ENCODE data around the gene C16orf90. TPM values are rescaled to one million over a fixed set of nuclear protein-coding genes. Genes with fewer than 3 reads are reported as not detected.

Gene C16orf90
- total RNA-seq, 1 experiment from 2014 or later: not detected

DNA sequence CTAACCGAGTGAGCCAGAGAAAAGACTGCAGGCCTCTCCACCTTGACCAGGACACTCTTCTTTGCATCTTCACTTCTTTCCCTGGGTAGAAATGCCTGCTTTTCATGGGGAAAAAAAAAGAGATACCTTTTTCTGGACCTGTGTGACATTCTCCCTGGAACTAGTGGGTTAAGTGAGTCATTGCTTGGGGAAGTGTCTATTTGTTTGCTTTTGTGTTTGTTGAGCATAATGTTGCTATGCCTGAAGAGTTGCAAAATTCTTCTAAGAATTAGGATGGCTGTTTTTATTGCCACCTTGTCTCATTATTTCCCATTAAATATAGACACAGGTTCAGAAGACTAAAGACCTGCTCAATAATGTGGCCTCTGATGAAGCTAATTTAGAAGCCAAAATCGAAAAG lies 24.3 kb upstream of the C16orf90 start:
- Mint-ChIP-seq H3K9me3 (ENCODE audit: unreplicated experiment) (no peaks in the 10 kb centered on the region), H3K4me3 (ENCODE audit: unreplicated experiment) (no peak overlapping the region), H3K36me3 (ENCODE audit: insufficient read depth, unreplicated experiment) (peaks cover 80% of the 10 kb centered on the region), H3K27ac (ENCODE audit: low read depth, unreplicated experiment) (no peak overlapping the region), H3K4me1 (ENCODE audit: insufficient read depth, unreplicated experiment) (no peaks in the 10 kb centered on the region), H3K27me3 (ENCODE audit: insufficient read depth, unreplicated experiment) (no peaks in the 10 kb centered on the region)
- BruUV-seq (replicated peaks): no TSS peak
- no peak for DNase-seq (ENCODE audit: unreplicated experiment)
- POLR2A ChIA-PET: interaction anchor here (0.7 kb wide), 1 partner anchor 365 kb away, joined by 3 read pairs; no protein-coding TSS in a partner anchor
- intact Hi-C loops (cut with micrococcal nuclease): no loop called here
- CTCF ChIA-PET: interaction anchor here (0.5 kb wide), 1 partner anchor 12 kb away, joined by 3 read pairs; no protein-coding TSS in a partner anchor
- TF ChIP-seq, protein P1, sequence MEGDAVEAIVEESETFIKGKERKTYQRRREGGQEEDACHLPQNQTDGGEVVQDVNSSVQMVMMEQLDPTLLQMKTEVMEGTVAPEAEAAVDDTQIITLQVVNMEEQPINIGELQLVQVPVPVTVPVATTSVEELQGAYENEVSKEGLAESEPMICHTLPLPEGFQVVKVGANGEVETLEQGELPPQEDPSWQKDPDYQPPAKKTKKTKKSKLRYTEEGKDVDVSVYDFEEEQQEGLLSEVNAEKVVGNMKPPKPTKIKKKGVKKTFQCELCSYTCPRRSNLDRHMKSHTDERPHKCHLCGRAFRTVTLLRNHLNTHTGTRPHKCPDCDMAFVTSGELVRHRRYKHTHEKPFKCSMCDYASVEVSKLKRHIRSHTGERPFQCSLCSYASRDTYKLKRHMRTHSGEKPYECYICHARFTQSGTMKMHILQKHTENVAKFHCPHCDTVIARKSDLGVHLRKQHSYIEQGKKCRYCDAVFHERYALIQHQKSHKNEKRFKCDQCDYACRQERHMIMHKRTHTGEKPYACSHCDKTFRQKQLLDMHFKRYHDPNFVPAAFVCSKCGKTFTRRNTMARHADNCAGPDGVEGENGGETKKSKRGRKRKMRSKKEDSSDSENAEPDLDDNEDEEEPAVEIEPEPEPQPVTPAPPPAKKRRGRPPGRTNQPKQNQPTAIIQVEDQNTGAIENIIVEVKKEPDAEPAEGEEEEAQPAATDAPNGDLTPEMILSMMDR (IDR thresholded peaks at IDR 0.05; ENCODE audit: unreplicated experiment): no peak

DNA sequence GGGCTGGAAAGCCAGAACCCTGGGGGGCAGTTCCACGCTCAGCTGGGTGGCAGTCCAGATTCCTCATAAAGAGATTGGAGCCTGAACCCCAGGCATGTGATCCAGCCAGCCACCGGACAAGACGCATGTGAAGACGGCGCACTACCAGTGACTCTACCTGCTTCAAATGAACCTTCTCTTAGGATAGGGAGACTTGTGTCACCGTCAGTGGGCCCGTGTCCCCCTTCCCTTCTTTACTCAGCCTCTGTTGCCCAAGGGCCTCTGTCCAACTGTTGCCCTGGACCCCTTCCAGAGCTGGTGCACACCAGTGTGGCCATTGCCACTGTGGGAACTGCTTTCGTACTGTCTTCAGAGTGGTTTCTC lies 23.7 kb upstream of the C16orf90 start:
- Mint-ChIP-seq H3K4me3 (ENCODE audit: unreplicated experiment) (no peak overlapping the region), H3K9me3 (ENCODE audit: unreplicated experiment) (no peaks in the 10 kb centered on the region), H3K27me3 (ENCODE audit: insufficient read depth, unreplicated experiment) (no peaks in the 10 kb centered on the region), H3K27ac (ENCODE audit: low read depth, unreplicated experiment) (no peak overlapping the region), H3K4me1 (ENCODE audit: insufficient read depth, unreplicated experiment) (no peaks in the 10 kb centered on the region), H3K36me3 (ENCODE audit: insufficient read depth, unreplicated experiment) (peaks cover 80% of the 10 kb centered on the region)
- TF ChIP-seq, protein P1 (IDR thresholded peaks at IDR 0.05; ENCODE audit: unreplicated experiment): no peak
- no peak for DNase-seq (ENCODE audit: unreplicated experiment)
- intact Hi-C loops (cut with micrococcal nuclease): no loop called here
- CTCF ChIA-PET: no interaction called here
- BruUV-seq (replicated peaks): no TSS peak
- POLR2A ChIA-PET: no interaction called here

DNA sequence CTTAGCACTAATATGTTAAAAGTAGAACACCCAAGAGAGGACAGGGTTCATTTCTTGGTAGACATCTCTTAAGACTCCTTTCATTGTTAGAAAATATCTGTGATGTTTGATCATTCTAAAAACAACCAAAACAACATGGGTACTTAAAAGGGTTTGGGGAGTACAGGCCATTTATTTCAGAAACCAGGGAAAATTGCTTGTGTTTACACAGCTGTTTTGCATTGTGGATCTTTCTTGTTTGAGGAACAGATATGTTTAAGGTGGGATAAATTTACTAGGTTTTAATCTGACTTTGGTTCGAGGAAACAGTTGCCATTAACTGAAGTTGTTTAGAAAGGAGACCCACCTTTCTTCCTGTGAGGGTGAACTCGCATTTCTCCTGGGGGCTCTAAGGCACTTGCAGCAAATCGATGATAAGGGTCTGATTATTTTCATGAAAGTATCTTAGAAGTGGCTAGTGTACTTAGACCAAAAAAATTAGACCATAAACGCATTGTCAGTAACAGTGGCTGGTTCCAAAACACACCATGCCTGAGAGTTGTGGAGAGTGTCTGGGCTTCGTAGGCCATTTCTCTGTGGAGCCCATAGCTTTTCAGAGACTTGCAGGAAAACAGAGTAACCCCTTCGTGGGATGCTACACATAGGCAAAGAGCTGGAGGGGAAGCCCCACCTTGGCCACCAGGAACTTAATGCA lies 23.1 kb upstream of the C16orf90 start:
- TF ChIP-seq, protein P1 (IDR thresholded peaks at IDR 0.05; ENCODE audit: unreplicated experiment): no peak
- intact Hi-C loops (cut with micrococcal nuclease): no loop called here
- H3K4me1 Mint-ChIP-seq (ENCODE audit: insufficient read depth, unreplicated experiment): no peaks in the 10 kb centered on the region
- no peak overlapping the region for H3K27ac Mint-ChIP-seq (ENCODE audit: low read depth, unreplicated experiment)
- H3K27me3 Mint-ChIP-seq (ENCODE audit: insufficient read depth, unreplicated experiment): no peaks in the 10 kb centered on the region
- no peaks in the 10 kb centered on the region for H3K9me3 Mint-ChIP-seq (ENCODE audit: unreplicated experiment)
- no TSS peak for BruUV-seq (replicated peaks)
- peaks cover 80% of the 10 kb centered on the region for H3K36me3 Mint-ChIP-seq (ENCODE audit: insufficient read depth, unreplicated experiment)
- no peak overlapping the region for H3K4me3 Mint-ChIP-seq (ENCODE audit: unreplicated experiment)
- POLR2A ChIA-PET: no interaction called here
- CTCF ChIA-PET: interaction anchor here (0.7 kb wide), 1 partner anchor 536 kb away, joined by 4 read pairs; no protein-coding TSS in a partner anchor
- no peak for DNase-seq (ENCODE audit: unreplicated experiment)

DNA sequence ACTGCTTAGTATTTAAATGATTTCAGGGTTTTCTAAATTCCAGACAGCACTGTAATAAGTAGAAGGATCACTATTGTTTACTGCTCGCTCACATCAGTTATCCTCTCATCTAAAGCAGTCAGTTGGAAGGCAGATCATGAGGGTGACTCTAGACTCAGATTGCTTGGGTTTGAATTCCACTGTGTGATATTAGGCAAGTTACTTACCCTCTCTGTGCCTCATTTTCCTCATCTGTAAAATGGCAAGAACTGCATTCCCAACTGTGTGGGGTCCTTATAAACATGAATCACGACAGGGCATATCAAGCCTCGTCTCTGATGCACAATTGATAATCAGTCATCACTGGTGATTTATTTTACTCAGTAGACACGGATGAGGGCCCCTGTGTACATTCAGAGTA lies 20.6 kb upstream of the C16orf90 start:
- POLR2A ChIA-PET: no interaction called here
- Mint-ChIP-seq H3K9me3 (ENCODE audit: unreplicated experiment) (no peaks in the 10 kb centered on the region), H3K27me3 (ENCODE audit: insufficient read depth, unreplicated experiment) (no peaks in the 10 kb centered on the region), H3K36me3 (ENCODE audit: insufficient read depth, unreplicated experiment) (peaks cover 89% of the 10 kb centered on the region), H3K4me3 (ENCODE audit: unreplicated experiment) (no peak overlapping the region), H3K4me1 (ENCODE audit: insufficient read depth, unreplicated experiment) (no peaks in the 10 kb centered on the region), H3K27ac (ENCODE audit: low read depth, unreplicated experiment) (no peak overlapping the region)
- intact Hi-C loops (cut with micrococcal nuclease): no loop called here
- BruUV-seq (replicated peaks): no TSS peak
- no peak for DNase-seq (ENCODE audit: unreplicated experiment)
- CTCF ChIA-PET: interaction anchor here (1.7 kb wide), 1 partner anchor 10 kb away, joined by 4 read pairs; no protein-coding TSS in a partner anchor
- TF ChIP-seq, protein P1 (IDR thresholded peaks at IDR 0.05; ENCODE audit: unreplicated experiment): no peak

Data from MCF 10A (cell line).